DMS 273 treated with DMSO at 0.1 percent for 48 hours (cell line): ENCODE data around the gene FCGR3A.

ENCODE experiments used
- DNase-seq: peaks from one replicate; lab custom pipeline; 2025; lab: John Stamatoyannopoulos, UW

FCGR3A gene

DNA sequence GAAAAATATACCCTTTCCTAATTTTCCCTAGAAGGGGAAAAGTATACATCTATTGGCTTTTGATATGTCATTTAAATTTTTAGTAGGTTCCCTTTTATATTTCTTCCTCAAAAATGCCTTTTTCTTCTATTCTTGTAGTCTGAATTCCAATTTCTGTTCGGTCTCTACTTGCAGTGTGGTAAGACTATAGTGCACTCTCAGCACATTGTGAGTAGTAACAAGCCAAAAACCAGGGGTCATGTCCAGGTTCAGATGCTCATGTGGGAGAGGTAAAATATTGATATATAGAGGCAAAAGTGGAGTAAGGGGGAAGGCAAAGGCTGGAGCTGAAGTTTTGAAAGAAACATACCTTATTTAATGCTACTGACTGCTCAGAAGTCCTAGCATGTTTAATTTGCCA is 48.4 kb downstream of the FCGR3A start:
- no peak for DNase-seq

DNA sequence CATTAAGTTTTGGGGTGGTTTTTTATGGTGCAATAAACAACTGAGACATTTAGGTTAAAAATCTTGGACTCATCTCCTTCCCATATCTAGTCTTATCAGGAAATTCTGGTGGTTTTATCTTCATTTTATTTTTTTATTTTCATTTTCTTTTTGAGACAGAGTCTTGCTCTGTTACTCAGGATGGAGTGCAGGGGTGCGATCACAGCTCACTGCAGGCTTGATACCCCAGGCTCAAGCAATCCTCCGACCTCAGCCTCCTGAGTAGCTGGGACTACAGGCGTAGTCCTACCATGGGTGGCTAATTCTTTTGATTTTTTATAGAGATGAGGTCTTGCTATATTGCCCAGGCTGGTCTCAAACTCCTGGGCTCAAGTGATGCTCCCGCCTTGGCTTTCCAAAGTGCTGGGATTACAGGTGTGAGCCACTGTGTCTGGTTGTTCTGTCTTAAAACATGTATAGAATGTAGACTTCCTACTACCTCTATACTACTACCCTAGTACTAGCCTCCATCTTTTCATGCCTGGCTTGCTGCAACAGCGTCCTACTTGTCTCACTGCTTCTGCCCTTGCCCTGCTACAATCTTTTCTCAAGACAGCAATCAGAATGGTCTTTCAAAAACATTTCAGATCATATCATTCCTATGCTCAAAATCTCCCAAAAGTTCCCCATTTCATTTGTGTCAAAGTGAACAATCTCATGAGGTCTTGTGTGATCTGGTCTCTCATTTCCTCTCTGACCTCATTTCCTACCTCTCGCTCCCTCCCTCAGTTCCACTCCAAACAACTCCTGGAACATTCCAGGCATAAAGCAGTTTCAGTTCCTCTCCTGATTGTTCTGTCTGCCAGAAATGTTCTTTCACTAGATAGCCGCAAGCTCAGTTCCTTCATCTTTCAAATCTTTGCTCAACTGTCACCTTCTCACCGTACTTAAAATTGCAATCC is 50.2 kb downstream of the FCGR3A start:
- no peak for DNase-seq

DNA sequence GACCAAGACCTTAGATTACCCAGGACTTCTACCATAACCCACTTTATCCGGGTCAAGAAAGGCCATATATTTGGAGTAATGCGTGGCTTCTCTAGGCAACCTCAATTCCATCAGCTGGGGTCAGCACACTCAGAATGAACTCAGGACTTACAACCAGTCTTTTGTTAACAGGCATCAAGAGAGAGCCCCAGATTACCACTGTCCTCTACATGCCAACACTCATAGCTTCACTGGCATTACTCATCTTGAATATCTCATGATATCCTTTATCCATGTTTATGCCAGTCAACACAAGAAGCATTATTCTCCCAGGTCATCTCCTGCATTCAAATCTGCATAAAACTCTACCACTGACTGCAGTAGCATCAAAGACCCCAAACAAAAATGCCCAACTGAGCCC is 51.0 kb downstream of the FCGR3A start:
- no peak for DNase-seq

DNA sequence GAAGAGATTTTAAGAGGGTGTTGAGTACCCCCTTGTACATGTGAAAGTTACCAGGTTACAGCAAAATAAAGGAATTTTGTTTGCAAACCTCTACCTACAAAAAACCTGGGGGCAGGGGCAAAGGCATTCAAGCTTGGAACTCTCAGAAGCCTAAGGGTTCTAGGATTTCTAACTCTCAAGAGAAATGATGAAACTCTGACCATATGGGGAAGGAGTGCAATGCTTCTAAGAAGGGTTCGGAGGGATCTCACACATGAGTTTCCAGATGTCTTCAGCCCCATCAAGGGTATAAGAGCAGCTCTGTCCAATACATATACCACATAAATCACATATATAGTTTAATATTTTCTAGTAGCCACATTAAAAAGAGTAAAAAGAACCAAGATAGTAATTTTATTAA is 51.7 kb downstream of the FCGR3A start:
- DNase-seq, result no peak

DNA sequence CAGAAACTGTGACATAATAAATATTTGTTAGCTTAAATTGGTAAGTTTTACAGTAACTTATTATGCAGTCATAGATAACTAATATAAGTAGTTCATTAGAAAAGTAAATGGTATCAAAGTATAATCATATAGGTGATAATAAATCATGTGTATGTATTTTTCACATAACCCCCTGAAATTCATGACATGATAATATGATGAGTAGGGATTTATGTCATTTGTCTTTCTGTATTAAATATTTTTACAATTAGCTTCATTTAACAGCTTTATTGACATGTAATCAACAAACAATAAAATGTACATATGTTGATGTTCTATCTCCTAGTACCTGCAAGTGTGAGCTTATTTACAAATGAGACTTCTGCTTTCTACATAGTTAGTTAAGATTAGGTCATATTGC is 54.1 kb downstream of the FCGR3A start:
- DNase-seq, result no peak

DNA sequence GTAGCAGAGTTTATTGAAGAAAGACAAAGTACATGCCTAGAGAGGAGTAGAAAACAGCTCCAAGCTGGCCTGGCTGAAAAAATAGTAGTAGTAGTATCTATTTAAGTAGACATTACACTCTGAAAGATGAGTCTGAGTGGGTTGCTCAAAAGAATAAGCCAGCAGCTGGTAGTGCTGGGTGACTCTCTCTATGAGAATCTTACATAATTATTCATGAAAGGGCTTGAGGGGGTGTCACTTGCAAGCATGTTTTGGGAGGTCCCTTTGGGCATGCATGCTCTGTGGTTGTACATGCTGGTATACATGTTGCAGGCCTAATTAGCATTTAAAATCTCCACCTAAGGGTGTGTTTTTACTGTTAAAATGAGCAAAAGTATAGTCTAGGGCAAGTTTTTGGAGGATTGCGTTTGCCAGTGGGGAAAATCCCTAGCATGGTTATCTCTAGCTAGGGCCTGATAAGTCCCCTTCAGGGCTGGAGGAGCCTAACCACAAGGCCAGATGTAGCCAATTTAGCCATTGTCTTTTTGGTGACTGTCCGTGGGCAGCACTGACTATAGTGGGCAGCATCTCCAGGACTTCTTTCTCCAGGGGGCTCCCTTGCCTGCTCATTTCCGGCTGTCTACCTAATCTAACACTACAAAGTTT is 55.4 kb downstream of the FCGR3A start:
- DNase-seq, result no peak

DNA sequence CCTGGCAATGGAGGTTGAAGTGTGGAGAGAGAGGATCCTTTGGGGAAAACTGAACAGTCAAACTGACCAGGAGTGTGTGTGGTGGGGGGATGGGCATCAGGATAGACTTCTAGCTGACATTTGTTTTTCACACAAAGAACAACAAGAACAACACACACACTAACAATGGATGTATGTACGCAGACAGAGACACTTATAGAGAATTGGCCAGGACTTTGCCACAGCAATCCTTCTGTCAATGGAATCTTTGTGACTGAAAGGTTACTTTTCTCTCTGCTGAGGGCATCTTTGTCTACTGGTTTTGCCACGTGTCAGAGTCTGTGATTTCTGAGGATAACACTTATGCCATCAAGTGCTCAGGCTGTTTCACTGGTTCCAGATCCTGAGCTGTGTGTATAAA is 56.8 kb downstream of the FCGR3A start:
- no peak for DNase-seq
